ENCODE measurements around the gene RPS21.
"Not testable (repeated sequence)": the region's sequence is repeated elsewhere in the genome, so short reads cannot be mapped to it uniquely, and the experiment has no call there.

RPS21 gene

DNA sequence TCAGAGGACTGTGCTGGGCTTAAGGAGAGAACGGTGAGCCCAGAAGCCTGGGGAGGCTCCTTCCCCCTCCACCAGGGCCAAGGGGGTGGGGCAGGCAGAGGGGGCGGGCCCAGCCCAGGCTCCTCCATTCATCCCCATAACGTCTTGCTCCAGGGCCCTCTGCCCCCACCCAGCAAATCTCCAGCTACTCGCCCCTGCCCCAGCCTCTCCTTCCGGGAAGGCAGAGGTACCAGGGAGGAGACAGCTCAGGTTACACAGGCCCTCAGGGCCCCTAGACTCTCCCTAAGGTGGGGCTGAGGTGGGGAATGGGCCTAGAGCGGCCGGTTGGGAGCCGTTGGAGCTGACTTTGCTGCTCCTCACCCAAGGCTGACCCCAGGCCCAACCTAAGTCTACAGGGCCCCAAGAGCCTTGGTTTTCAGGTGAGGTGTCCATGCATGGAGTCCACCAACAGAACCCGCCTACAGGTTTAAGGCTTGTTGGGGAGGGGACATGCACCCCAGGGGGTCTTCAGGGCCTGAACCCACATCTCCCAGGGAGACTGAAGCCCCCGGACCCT, 21.0 kb upstream of the RPS21 start:
- DNase-seq: no peak

DNA sequence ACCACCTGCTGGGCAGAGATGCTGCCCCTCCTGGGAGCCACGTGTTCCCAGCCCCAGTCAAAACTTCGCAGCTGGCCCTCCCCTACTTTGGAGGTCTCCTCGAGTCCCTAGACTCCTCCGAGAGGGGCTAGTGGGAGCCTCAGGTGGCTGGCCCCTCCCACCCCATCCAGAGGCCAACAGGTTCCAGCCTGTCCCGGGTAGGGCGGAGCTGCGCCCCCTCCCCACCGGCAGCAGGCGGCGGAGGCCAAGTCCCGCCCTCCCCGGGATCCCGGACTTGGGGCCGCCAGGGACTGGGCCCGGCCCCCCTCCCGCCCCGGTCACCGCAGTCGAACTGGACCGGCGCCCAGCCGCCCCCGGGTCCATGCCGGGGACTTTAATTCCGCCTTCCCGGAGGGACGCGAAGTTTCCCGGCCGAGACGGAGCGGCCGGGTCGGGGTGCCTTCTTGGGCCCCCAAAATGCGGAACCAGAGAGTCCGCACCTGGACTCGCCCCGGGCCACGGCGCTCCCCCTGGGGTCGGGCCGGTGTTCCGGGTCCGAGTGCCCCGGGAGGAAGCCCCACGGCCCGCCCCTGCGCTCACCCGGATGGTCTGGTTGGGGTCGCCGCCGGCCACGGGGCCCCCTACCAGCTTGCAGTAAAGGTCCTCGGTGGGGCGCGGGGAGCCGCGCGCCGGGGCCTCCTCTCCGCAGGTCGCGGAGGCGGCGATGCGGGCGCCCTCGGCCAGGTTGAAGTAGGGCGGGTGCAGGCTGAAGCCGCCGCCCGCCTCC, 20.4 kb upstream of the RPS21 start:
- DNase-seq: no peak

DNA sequence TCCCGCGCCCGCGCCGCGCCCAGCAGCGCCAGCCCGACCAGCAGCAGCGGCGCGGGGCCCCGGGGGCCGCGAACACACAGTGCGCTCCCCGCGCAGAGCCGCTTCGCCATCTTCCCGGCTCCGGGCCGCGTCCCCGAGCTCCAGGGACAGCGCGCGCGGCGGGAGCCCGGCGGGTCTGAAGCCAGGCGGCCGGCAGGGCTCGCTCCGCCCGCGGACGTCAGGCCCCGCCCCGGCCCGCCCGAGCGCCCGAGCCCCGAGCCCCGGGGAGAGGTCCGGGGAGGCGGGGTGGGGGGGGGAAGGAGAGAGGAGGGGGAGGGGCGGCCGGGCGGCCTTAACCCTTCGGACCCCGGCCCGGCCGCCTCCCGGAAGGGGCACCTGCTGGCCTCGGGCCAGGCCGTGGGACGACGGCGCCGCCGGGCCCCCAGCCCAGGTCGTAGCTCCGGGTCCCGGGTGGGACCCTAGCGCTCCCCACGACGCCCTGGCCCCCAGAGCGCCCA, 19.7 kb upstream of the RPS21 start, which contains the start of gene LAMA5:
Gene LAMA5, minus strand, starts transcription at position 177 of the 497 bp plus-strand sequence. Its CDS starts 67 bp downstream, at position 110.
- DNase-seq: no peak

DNA sequence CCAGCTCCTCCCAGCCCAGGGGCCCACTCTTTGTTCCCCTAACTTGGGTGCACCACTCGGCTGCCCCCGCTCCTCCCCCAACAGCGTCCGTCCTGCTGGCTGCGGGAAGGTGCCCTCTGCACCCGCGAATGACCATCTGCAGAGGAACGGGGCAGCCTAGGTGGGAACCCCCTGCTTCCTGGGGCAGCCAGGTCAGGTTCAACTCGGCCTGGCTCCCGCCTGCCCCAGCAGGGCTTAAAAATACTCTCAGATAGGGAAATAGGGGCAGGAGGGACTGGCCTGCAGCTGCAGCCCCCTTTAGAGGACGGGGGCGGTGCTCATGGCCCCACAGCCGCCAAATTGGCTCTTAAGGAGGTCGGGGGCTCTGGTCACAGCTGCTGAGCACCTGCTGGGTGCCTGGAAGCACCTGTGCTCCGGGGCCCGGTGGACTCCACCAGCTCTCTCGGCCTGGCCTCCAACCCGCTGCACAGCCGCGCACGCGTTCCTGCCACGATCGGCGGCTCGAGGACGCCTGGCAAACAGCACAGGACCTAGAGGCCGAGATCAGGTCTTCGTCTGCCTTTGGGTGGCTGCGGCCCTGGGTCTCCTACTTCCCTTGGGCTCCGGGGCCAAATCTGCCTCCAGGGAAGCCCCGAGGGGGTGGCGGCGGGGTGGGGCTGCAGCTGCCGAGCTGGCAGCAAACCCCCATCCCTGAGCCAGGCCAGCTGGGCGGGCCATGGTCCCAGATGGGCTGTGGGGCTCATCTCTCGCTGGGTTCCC, 19.1 kb upstream of the RPS21 start:
- no peak for DNase-seq

DNA sequence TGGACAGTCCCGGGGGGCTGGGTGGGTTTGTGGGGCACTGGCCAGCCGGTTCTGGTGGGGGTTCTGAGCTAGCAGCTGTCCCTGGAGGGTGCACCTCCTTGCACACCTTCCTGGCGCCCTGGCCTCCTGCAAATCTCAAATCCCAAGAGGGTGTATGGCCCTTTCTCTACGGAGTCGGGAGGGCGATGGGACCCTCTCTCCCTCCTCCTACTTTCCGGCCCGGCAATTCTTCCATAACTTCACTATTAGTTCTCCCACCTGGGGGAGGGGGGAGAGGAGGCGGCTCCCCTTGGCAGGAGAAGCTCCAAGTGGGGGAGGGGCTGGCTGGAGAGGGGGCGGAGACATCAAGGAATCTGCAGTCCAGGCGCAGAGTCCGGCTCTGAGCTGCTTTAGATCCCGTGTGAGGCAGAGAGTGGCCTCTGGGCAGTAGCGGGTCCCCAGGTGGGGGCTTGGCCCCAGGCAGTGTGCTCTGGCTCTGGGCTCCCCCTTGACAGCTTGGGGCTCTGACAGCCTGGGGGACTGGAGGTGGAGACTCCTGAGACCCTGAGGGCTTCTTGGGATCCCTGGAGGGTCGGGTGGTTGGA, 18.4 kb upstream of the RPS21 start:
- DNase-seq: no peak

DNA sequence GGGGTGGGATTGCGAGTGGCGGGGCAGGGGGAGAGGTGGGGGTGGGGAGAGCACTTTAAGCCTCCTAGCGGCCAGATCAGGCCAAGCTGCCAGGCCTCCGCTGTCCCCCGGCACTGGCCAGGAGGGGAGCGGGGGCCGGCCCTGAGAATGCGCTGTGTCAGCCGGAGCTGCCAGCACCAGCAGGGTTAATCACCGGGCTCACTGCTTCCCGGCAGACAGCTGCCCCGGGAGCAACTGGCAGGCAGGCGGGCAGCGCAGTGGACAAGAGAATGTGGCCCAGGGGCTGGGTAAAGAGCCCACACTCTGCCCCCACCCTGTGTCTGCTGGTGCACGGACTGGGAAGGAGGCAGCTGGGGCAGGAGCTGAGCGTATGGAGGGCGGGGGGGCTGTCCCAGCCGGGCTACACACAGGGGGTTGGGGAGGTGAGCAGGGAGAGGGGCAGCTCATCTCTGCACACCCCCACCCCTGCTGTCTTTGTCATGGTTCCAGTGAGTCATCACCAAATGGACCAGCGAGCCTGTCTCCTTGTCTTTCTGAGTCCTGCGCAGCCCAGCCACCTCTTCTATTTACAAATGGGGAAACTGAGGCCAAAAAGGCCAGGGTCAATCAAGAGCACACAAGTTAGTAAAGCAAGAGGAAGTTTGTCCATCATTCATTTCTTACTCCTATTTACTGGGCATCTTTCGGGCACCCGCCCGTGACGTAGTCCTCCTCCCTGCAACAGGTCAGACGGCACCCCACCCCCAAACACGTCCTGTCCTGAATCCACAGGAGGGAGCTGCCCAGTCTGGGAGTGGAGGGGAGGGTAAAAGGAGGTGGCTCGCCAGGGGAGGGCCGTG, 17.7 kb upstream of the RPS21 start:
- DNase-seq: no peak

DNA sequence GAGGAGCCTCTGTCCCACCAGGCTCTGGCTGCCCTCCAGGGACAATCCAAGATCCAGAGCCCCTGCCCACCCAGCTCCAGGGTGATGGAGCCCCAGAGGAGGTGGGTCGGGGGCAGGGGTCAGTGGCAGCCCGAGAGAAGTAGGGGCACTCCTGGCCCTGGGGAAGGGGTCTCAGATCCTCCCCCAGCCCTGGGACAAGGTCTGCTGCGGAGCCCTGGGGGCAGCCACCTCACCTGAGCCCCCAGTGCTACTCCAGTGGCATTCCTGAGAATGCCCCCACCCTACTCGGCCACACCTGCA, 17.1 kb upstream of the RPS21 start:
- no peak for DNase-seq

DNA sequence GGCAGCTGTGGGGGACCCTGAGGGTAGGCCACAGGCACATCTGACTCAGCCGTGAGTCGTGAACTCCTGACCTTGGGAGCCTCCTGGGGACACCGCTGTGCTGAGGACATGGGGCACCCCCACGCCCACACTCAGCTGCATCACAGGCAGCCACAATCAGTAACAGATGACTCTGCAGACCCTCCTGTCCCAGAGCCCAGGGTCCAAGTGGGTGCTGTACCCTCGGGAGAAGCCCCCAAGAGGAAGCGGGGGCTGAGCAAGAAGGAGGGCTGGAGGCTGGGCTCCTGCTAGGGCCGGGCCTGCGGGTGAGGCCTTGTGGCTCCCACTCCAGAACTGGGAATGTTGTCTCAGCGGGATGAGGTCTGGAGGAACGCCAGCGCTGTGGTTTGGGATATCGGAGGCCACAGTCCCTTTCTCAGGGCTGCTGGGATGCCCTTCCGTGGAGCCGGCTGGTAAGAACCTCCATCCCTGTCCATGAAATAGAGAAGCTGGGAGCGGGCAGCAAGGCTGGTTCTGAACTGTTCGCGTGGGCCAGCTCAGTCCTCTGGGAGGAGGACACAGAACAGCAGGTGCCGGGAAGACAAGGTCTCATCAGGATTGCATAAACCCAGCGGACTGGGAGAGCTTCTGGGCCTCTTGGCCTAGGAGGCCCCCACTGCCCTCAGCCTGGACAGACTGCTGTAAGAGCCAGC, 16.6 kb upstream of the RPS21 start:
- DNase-seq: peak in 1 of 2 experiments; percentile 54

DNA sequence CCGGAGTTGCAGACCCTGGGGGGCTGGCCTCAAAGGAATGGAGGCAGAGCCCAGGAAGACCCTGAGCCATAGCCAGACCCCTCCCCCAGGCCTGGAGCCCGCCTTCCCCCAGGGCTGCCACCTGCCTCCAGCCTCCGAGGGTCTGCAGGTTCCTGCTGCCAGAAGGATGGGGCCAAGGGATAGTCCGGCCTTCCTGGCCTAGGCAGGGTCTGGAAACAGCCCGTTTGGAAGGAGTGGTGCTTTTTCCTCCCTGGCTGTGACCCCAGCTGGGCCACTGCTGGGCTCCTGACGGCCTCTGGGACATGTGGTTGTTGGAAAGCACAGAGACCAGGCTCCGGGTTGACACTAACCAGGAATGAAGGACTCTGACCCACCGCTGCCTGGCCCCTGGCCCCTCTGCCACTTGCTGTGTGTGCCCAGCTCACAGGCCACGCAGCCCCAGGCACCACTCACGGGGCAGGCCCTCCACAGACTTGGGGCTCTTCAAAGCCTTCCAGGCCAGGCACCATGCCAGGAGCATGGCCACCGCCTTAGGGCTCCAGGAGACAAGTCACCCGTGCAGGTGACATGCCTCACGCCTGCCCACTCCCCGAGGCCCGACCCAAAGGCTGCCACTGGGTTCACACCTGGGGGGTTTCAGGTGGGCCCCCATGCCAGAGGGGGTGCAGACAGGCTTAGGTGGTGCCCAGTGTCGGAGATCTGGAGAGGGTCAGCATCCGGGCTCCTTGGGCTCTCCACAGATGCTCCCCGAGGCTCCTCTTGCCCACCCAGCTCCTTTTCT, 15.9 kb upstream of the RPS21 start:
- no peak for DNase-seq

DNA sequence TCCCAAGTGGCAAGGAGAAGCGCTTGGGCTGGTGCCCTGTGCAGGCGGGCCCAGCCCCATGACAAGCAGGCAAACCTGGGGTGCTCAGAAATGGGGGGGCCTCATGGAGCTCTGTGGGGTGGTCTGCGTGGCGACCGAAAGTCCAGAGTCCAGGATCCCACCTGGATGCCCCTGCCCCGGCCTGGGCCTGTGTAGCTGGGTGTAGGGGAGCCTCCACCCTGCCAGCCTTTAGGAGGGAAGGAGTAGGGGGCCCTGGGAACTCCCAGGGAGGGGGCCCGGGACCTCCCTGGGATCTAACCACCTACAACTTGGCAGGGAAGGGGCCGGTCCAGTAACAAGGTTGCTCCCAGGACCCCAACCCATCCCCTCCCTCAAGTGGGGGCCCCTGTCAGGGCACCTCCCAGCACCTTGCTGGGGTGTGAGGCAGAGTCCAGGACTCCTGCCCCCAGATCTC, 15.3 kb upstream of the RPS21 start:
- DNase-seq: no peak

DNA sequence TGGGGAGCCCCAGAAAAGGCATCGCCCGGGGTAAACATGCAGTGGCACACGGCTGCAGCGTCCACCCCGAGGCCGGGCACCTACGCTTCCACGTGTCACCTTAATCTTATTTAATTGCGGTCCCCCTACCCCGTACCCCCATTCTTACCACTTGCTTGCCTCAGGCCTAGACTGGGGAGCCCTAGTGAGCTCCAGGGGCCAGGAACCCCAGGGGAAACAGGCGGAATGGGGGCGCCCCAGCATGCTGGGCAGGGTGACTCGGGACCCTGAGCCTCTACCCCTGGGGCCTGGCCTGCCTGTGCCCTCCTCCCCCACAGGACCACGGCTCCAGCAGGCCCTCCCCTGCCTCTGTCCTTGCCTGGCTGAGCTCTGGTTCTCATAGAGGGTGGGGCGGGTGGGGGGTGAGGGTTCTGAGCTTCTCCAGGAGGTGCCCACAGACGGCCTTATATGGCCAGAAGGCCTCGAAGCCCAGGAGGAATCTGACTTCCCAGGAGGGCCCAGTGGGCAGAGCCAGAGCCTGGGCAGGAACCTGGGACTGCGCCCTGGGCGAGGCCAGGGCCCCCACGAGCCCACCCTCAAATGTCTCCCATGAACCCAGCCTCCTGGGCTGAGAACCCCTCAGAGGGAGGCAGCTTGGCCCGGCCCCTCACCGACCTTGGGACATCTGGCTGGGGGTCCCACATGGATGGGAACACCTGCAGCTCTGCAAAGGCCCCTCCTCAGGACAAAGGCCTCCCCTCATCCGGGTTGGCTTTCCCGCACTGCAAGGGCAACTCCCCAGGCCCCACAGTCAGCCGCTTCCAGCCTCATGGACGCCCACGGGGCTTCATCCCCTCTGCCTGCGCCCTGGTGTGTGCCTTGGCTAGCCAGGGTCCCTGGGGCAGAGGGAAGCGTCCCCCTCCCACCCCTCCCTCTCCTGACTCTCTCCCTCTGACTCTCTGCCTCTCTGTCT, 14.6 kb upstream of the RPS21 start:
- no peak for DNase-seq

DNA sequence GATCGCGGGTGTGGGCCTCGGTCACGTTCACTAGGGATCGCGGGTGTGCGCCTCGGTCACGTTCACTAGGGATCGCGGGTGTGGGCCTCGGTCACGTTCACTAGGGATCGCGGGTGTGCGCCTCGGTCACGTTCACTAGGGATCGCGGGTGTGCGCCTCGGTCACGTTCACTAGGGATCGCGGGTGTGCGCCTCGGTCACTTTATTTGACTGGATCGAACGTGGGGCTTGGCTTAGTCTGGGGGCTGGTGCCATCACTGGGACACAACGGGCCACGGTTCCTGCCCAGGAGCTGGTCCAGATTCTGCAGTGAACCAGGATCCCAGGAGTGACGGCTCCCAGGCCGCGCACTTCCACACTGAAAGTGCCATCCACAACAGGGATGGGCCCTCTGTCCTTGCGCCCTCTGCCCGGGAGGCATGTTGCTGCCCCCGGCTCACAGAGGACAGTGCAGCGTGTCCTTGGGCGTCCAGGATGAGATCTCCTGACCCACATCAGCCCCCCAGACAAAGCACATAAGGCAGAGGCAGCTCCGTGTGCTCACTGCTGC, 13.2 kb upstream of the RPS21 start:
- DNase-seq: not testable (repeated sequence)

DNA sequence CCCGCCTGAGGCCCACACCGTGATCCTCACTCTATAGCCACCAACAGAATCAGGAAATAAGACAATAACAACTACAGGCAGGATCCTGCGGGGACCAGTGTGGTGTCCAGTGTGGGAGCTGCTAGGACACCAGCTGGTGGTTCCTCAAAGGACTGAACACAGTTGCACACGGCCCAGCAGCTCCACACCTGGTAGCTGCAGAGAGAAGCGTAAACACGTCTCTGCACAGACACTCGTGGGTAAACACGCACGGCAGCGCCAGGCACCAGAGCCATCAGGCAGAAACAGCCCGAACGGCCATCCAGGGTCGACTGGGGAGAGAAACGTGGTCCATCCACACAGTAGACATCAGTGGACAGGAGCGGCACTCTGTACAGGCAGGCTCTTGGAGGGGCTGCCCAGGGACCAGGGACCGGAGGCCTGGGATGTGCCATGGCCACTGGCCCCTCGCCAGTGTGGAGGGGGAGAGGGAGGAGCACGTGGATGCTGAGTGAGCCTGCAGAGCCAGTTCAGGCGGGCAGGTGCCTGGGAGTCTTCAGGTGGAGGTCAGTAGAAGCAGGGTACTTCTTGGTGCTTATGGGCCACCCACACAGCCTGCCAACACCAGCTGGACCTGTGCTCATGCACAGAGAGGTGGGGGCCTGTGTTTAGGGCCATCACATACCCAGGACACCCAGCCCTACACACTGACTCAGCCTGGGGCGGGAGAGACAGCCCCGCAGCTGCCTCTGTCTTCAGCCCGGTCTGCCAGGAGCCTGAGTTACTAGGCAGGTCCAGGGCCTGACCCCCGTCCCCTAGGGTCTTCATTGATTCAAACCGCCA, 12.4 kb upstream of the RPS21 start:
- no peak for DNase-seq

DNA sequence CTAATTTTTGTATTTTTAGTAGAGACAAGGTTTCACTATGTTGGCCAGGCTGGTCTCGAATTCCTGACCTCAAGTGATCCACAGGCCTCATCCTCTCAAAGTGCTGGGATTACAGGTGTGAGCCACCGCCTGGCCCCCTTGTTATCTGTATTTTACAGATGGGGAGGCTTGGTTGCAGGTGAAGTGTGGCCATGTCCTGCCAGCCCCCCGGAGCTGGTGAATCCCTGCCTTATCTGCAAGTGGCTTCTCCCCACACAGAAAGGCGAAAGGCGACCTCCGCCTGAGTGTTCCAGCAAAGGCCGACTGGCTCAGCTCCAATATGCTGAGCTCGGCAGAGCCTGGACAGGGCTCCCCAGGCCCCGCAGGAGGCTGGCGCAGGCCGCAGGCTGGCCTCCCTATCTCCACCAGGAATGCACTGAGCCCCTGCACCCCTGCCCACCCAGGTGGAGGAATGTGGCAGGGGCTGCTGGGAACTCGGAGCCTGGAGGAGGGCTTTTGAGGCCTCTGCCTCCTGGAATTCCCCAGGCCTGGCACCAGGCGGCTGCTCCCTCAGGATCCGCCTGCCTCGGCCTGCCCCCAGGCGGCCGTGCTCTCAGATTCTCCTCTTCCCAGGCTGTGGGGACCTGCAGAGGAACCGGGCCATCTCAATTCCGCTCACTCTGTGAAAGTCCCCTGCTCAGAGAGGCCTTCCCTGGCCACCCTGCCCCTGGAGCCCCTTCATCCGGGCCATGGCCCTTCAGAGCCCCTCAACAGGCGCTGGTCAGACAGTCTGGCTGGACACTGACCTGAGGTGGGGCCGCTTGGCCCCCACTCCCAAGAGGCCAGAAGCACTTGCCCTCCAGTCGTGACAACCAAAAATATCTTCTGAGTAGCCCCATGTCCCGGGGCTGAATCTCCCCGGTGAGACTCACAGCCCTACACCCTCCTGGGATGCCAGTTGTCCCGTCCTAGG, 10.5 kb upstream of the RPS21 start:
- no peak for DNase-seq

DNA sequence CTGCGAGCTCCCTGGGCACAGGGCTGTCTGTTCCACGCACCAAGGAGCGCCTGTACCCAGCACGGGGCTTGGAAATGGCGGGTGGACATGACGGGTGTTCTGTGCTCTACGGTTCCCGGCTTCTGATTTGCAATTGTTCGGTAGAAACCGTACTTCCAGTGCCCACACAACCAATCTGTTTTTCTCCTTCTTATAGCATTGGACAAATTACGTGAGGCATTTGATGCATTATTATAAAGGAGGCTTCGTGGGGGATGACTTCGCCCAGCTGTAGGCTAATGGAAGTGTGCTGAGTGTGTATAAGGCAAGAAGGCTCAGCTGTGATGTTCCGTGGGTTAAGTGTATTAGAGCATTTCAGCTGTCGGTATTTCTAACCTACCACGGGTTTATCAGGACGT, 9.8 kb upstream of the RPS21 start:
- no peak for DNase-seq

DNA sequence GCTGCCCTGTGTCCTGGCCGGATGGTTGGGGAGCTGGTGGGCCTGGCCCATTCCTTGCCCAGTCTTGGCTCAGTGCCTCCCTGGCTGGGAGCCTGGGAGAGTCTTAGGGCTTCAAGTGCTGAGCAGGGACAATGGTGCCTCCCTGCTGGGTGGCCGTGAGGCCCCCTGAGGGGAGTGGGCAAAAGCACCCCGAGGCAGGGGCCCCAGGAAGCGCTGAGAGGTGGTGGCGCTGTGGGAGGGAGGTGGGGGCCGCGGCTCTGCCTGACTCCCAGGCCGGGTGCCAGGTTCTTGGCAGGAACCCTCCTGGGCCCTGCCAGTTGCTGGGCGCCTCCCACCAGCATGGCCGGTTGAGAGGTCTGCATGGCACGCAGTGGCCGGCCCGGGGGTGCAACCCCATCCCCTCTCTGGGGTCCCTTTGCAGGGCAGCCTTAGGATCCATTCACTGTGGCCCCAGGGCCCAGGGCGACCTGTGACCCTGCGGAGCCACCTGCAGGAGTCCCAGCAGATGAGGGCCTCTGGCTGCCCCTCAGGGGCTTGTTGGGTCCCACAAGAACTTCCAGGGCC, 9.2 kb upstream of the RPS21 start:
- DNase-seq: no peak

DNA sequence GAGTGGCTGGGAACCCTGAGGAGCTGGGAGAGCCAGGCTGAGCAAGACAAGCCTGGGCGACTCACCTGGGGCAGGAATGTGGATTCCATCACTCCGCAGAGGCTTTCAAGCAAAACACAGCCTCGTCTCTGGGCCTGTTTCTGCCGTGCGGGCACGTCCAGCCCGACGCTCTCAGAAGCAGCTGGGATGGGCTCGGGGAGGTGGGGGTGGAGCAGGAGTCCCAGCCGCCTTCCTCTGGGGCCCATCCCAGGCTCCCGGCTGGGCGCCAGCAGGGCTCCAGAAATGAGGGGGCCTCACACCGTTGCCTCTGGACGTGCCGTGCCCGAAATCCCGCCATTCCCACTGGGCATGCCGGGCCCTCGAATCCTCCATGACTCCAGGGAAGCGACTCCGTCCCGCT, 8.7 kb upstream of the RPS21 start:
- no peak for DNase-seq
